Lung (tissue), 12 donors: ENCODE data around the gene DDX39A. TPM values are rescaled to one million over a fixed set of nuclear protein-coding genes. Genes with fewer than 3 reads are reported as not detected.

Source experiments
- ATAC-seq: fragments of 200-7000 bp; cut with Tn5 transposase; one replicate; pipeline ENCODE4 v1.9.1; 2020; ENCODE audit warnings: moderate number of reproducible peaks; ENCODE audit not compliant: insufficient read depth, low FRiP score
- DNase-seq, 3 donors: peaks; one replicate each; pipeline ENCODE4 v3.0.0-alpha.2; 2013 to 2017
- H3K27ac ChIP-seq, 2 donors: one replicate each; pipeline ENCODE4 v1.5.1; 2013; ENCODE audit warnings: mild to moderate bottlenecking in 2 of 2, moderate library complexity in 2 of 2, control low read depth in 1 of 2, inconsistent platforms in 1 of 2, low read depth in 1 of 2, low read length in 1 of 2
- H3K27me3 ChIP-seq, 3 donors: one replicate each; pipeline ENCODE4 v1.5.1; 2013; ENCODE audit warnings: low read length in 2 of 3; ENCODE audit not compliant: control insufficient read depth in 3 of 3, insufficient read depth in 3 of 3
- H3K36me3 ChIP-seq, 4 donors: one replicate each; pipeline ENCODE4 v1.5.1; 2013; ENCODE audit warnings: low read length in 4 of 4, mild to moderate bottlenecking in 1 of 4, moderate library complexity in 1 of 4; ENCODE audit not compliant: control insufficient read depth in 4 of 4, insufficient read depth in 4 of 4
- H3K4me1 ChIP-seq, 5 donors: one replicate each; pipeline ENCODE4 v1.5.1; 2013; ENCODE audit warnings: low read length in 5 of 5, mild to moderate bottlenecking in 2 of 5, moderate library complexity in 1 of 5; ENCODE audit not compliant: control insufficient read depth in 5 of 5, insufficient read depth in 5 of 5
- H3K4me3 ChIP-seq: one replicate; pipeline ENCODE4 v1.5.1; 2013; ENCODE audit warnings: mild to moderate bottlenecking, control low read depth, moderate library complexity
- H3K9ac ChIP-seq, 2 donors: one replicate each; pipeline ENCODE4 v1.5.1; 2013; ENCODE audit warnings: low read length in 2 of 2, control low read depth in 1 of 2; ENCODE audit not compliant: insufficient read depth in 1 of 2
- H3K9me3 ChIP-seq, 4 donors: one replicate each; pipeline ENCODE4 v1.5.1; 2013; ENCODE audit warnings: low read length in 3 of 4, mild to moderate bottlenecking in 1 of 4, moderate library complexity in 1 of 4; ENCODE audit not compliant: control insufficient read depth in 4 of 4, insufficient read depth in 3 of 4
- WGBS, 2 donors: extraction: QIAGEN DNeasy Blood & Tissue Kit; methylation state at CpG; one replicate each; pipeline ENCODE4 v1.1.7; 2013; 5-methylcytosine and 5-hydroxymethylcytosine counted together
- polyA plus RNA-seq, 2 donors: library from polyadenylated mRNA; stranded (reverse); fragments of 200-250 nt; gene quantifications; one replicate each; pipeline ENCODE4 v1.2.1, GENCODE V29; 2013
- total RNA-seq, 2 donors: library from RNA; depleted of rRNA in 1 of 2; stranded (reverse); fragments of >200 nt in 1 of 2; gene quantifications; one replicate each; pipeline ENCODE4 v1.2.1, GENCODE V29; 2014 to 2021
- TF ChIP-seq, protein P1 (sequence below): IDR thresholded peaks from 2 replicates; pipeline ENCODE4 v1.5.1; 2012; ENCODE audit warnings: mild to moderate bottlenecking; ENCODE audit errors: control extremely low read depth, extremely low read depth
- donor health status: control.
- donor health status: control.
- donor health status: Bipolar disorder and iron deficiency.
- donor health status: healthy.
- donor health status: DM: yes; HTN: yes; CAD: no.

The DDX39A gene
- total and polyA plus RNA-seq, 4 donors = 46.2 to 156 (median 97.7) TPM

DNA sequence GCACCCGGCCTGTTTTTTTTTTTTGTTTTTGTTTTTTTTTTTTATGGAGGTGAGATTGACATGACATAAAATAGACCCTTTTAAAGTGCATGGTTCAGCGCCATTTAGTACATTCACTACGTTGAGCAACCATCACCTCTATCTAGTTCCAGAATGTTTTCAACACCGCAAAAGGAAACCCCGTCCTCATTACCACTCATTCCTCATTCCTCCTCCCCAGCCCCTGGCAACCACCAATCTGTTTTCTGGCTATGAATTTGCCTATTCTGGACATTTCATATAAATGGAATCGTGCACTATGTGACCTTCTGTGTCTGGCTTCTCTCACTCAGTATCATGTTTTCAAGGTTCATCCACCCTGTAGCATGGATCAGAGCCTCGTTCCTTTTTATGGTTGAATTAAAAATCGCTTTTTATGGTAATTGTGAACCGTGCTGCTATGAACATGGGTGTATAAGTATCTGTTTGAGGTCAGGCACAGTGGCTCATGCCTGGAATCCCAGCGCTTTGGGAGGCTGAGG lies 47.8 kb downstream of the DDX39A start:
- TF ChIP-seq, protein P1, sequence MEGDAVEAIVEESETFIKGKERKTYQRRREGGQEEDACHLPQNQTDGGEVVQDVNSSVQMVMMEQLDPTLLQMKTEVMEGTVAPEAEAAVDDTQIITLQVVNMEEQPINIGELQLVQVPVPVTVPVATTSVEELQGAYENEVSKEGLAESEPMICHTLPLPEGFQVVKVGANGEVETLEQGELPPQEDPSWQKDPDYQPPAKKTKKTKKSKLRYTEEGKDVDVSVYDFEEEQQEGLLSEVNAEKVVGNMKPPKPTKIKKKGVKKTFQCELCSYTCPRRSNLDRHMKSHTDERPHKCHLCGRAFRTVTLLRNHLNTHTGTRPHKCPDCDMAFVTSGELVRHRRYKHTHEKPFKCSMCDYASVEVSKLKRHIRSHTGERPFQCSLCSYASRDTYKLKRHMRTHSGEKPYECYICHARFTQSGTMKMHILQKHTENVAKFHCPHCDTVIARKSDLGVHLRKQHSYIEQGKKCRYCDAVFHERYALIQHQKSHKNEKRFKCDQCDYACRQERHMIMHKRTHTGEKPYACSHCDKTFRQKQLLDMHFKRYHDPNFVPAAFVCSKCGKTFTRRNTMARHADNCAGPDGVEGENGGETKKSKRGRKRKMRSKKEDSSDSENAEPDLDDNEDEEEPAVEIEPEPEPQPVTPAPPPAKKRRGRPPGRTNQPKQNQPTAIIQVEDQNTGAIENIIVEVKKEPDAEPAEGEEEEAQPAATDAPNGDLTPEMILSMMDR = no peak

DNA sequence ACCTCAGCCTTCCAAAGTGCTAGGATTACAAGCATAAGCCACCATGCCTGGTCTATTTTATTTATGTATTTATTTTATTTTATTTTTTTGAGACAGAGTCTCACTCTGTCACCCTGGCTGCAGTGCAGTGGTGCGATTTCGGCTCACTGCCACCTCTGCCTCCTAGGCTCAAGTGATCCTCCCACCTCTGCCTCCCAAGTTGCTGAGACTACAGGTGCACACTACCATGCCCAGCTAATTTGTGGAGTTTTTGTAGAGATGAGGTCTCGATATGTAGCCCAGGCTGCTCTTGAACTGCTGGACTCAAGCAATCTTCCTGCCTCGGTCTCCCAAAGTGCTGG lies 48.2 kb downstream of the DDX39A start:
- DNase-seq (no peak), ATAC-seq (no peak)
- TF ChIP-seq, protein P1 = no peak
- Histone ChIP-seq H3K27ac (peak overlapping the region in 1 of 2 donors; percentile 44), H3K4me1 (peaks cover 0 to 15% (median 8%) of the 10 kb centered on the region in 5 donors), H3K36me3 (no peaks in the 10 kb centered on the region), H3K27me3 (no peaks in the 10 kb centered on the region), H3K4me3 (no peak overlapping the region), H3K9ac (no peak overlapping the region), H3K9me3 (no peaks in the 10 kb centered on the region)
- 93 to 98% methylated on average over 4 of the region's 4 CpGs for WGBS, 2 donors

More for the DNA sequence above, 47.8 kb downstream of the DDX39A start:
- DNase-seq (no peak), ATAC-seq (no peak)
- Histone ChIP-seq H3K27me3 (no peaks in the 10 kb centered on the region), H3K4me1 (peaks cover 0 to 18% (median 11%) of the 10 kb centered on the region in 5 donors), H3K9ac (no peak overlapping the region), H3K36me3 (no peaks in the 10 kb centered on the region), H3K4me3 (no peak overlapping the region), H3K9me3 (no peaks in the 10 kb centered on the region), H3K27ac (no peak overlapping the region)
- WGBS, 2 donors = 72 to 83% methylated on average over 10 of the region's 10 CpGs

DNA sequence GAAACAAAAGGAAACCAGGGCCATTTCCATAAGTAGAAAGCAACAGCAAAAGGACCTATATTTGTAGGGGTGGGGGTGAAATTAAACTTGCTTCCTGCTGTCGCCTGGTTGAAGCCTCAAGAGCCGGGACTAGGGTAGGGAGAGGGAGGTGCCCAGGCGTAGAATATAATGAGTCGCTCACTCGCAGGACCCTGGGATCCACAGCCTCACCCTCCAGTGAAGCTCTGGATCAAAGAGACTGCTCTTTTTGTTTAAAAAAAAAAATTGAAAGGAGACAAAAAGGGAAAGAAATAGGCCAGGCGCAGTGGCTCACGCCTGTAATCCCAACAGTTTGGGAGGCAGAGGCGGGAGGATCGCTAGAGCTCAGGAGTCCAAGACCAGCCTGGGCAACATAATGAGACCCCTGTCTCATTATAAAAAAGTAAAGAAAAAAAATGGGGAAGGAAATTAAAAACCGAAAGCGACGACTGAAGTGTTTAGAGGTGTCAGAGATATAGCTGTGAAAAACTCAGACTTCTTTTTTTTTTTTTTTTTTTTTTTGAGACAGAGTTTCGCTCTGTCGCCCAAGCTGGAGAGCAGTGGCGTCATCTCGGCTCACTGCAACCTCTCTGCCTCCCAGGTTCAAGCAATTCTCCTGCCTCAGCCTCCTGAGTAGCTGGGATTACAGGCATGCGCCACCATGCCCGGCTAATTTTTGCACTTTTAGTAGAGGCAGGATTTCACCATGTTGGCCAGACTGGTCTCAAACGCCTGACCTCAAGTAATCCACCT lies 48.8 kb downstream of the DDX39A start:
- ATAC-seq = no peak
- Histone ChIP-seq H3K4me1 (peaks cover 0 to 10% (median 3%) of the 10 kb centered on the region in 5 donors), H3K27me3 (no peaks in the 10 kb centered on the region), H3K36me3 (no peaks in the 10 kb centered on the region), H3K4me3 (no peak overlapping the region), H3K9ac (no peak overlapping the region), H3K9me3 (no peaks in the 10 kb centered on the region), H3K27ac (peak overlapping the region in 1 of 2 donors; percentile 82)
- TF ChIP-seq, protein P1 = no peak
- WGBS, 2 donors = 27 to 45% methylated on average over 19 of the region's 19 CpGs
- no peak for DNase-seq
